NCI-H748 (cell line): ENCODE results near the gene PTGFR.

ENCODE experiments used
- DNase-seq: peaks from one replicate; lab custom pipeline; 2025; ENCODE audit not compliant: unreplicated experiment; lab: John Stamatoyannopoulos, UW

Gene PTGFR

DNA sequence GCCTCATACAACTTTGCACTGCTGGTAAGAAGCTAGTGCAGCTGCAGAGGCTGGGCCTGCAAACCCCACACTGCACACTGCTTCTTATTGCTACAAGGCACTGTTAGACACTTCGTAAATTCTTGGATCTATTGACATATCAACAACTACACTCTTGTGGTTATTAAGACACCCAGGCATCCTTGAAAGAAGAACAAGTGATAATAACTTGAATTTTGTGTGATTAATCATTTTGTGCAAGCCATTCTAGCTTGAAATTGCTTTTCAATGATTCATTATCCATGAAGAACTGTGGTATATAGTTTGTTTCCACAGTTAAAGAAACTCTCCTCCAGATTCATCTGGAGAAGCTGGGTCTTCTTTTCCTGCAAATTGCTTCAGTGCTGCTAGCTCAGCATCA lies 95.8 kb downstream of the PTGFR start:
- no peak for DNase-seq

DNA sequence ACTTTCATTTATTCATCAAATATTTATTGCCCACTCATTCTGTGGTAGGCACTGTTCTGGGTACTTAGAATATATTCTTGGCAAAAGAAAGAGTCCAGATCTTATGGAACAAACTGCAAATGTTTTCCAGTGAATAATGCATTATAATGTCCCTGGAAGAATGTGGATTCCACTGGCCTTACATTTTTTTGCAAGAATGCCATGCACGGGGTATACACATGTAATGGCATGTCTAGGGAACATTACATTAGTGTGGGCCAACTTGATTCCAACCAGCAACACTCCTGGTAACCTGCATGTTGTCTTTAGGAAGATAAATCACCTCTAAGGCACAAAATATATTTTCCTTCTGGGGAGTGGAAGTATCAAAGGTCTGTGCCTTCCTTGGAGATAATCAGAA lies 96.4 kb downstream of the PTGFR start:
- no peak for DNase-seq
